GM19240 (cell line): ENCODE measurements around the gene KRTAP9-1.
"Not testable (repeated sequence)": the region's sequence is repeated elsewhere in the genome, so short reads cannot be mapped to it uniquely, and the experiment has no call there.

Experiments
- DNase-seq: peaks from one replicate; pipeline ENCODE4 v3.0.0; 2011; ENCODE audit warnings: low spot score; ENCODE audit not compliant: insufficient read length

The KRTAP9-1 gene, protein sequence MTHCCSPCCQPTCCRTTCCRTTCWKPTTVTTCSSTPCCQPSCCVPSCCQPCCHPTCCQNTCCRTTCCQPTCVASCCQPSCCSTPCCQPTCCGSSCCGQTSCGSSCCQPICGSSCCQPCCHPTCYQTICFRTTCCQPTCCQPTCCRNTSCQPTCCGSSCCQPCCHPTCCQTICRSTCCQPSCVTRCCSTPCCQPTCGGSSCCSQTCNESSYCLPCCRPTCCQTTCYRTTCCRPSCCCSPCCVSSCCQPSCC

DNA sequence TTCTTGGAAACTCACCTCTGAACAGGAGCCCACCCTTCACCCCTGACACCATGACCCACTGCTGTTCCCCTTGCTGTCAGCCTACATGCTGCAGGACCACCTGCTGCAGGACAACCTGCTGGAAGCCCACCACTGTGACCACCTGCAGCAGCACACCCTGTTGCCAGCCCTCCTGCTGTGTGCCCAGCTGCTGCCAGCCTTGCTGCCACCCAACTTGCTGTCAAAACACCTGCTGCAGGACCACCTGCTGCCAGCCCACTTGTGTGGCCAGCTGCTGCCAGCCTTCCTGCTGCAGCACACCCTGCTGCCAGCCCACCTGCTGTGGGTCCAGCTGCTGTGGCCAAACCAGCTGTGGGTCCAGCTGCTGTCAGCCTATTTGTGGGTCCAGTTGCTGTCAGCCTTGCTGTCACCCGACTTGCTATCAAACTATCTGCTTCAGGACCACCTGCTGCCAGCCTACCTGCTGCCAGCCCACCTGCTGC, at the start of gene KRTAP9-1:
KRTAP9-1 (plus strand) TSS at position 51 of the 482 bp plus-strand sequence; CDS start at position 51, 0 bp downstream.
- DNase-seq, result not testable (repeated sequence)

DNA sequence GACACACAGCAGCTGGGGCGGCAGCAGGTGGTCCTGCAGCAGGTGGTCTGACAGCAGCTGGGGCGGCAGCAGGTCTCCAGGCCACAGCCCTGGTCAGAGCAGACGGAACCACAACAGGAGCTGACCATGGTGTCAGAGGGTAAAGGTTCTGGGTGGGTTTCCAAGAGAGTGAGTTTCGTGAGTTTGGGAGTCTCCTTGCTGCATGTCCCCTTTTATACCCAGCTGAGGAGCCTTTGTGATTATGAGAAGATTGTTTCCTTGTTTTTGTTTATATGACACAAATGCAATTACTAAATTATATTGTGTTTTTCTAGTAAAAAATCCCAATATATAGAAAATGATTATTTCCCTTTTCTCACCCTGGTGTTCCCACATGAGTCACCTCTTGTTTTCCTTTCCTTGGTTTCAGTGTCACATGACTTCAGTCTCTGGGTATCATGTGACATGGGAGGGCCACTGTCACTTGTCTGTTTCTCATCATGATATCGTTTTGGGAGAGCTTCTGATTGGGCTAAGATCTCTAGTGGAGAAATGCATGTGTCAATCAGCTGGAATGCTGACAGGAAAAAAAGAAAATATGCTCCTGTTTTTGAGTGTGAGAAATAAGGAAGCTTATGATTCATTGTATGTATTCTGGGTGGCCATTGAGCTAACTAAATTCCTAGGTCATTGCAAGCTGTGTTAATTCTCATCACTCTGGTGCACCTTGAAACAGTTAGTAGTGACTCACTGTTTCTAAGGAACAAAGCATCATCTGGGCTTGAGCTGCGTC, 49.1 kb upstream of the KRTAP9-1 start, which contains the start of gene KRTAP4-6:
KRTAP4-6 (minus strand) TSS at position 185 of the 772 bp plus-strand sequence; CDS start at position 128, 57 bp downstream.
- no peak for DNase-seq

DNA sequence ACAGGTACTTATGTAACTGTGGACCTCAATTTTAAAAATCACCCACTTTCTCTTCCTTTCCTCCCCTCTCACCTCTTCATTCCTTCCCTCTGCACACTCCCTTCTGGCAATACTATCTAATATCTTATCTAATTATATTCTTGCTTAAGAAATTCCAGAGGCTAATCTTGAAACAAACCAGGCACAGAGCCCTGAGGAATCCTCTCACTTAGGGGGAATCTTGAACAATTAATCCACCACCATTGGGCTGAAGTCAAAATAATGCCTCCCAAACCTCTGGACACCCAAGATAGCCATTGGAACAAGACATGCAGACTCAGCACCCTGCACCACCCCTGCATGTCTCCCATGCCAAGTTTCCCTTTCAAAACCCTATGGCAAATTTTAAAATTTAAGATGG, 48.3 kb upstream of the KRTAP9-1 start:
- no peak for DNase-seq

DNA sequence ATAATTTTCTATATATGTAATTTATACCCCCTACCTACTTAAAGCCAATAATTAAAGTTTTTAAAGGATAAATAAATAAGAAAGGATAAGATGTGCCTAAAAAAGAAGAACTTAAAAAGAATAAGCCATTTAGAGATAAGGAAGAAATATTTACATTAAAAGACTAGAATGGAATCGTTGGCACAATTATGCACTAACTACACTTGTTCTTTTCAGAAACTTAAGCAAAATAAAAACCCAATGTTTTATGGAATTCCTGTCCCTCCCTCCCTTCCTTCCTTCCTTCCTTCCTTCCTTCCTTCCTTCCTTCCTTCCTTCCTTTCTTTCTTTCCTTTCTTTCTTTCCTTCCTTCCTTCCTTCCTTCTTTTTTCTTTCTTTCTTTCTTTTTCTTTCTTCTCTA, 44.8 kb upstream of the KRTAP9-1 start:
- DNase-seq, result no peak

DNA sequence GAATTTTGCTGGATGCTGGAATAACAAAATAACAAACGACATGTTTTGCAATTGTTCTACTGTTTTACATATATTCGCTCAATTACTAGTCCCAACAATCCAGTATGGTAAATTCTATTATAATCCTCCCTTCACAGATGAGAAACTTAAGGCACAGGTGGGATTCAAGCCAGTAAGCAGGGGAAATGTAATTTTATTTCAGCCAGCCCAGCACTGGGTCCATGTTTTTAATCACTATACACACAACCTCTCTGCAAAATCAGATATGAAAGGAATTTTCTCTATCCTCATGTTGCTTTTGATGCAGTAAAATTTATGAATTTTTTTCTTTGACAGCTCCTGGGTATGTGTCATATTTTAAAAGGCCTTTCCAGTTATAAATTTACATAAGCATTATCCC, 44.4 kb upstream of the KRTAP9-1 start:
- DNase-seq, result no peak

DNA sequence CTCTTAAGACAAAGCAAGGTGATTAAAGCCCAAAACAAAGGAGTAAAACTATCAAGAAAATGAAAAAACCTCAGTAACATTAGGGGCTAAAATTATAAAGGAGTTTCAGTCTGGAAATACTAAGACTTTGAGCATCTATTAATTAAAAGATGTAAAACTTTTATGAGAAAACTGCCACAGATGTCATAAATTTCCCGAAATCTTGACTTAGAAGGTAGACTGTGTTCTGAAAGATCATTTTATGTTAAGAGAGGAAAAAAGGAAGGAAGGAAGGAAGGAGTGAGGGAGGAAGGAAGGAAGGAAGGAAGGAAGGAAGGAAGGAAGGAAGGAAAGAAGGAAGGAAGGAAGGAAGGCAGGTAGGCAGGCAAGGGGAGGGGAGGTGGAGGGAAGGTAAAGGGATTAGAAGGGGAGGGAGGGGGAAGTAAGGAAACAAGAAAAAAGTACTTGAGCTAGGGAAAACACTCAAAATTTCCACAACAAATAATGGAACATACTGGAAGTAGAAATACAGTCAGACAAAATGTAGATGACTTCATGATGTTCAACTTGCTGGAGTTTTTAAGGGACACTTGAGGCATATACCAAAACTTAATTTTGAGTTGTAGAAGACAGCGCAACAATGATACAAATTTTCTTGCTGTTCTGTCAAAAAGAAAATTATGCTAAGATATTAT, 42.0 kb upstream of the KRTAP9-1 start:
- DNase-seq, result no peak

DNA sequence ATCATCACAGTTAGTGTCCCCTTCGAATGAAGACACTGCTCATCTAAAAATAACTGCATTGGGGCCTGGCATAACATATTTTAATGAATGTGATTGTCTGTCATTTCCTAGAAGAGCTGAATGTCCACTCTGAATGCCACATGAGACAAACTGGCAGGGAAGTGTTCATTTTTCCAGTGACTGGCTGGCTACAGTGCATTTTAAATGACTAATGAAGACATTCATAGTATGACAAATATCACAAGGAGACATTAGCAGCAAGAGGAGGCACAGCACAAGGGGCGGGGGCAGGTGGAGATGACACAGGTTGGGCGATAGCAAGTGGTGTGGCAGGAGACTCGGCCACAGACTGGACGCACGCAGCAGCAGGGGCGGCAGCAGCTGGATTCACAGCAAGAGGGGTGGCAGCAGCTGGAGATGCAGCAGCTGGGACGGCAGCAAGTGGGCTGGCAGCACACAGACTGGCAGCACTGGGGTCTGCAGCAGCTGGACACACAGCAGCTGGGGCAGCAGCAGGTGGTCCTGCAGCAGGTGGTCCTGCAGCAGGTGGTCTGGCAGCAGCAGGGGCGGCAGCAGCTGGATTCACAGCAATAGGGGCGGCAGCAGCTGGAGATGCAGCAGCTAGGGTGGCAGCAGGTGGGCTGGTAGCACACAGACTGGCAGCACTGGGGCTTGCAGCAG, 40.6 kb upstream of the KRTAP9-1 start:
- DNase-seq, result not testable (repeated sequence)

DNA sequence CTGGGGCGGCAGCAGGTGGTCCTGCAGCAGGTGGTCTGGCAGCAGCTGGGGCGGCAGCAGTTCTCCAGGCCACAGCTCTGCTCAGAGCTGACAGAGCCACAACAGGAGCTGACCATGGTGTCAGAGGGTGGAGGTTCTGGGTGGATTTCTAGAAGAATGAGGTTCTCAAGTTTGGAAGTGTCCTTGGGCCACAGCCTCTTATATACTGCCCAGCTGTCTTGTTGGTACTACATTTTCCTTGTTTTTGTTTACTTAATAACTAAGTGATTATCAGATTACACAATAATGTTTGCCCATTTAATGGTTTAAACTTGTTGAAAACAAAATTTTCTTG, 40.1 kb upstream of the KRTAP9-1 start, which contains the start of gene KRTAP4-5:
KRTAP4-5 (minus strand) TSS at position 174 of the 334 bp plus-strand sequence; CDS start at position 116, 58 bp downstream.
- no peak for DNase-seq

DNA sequence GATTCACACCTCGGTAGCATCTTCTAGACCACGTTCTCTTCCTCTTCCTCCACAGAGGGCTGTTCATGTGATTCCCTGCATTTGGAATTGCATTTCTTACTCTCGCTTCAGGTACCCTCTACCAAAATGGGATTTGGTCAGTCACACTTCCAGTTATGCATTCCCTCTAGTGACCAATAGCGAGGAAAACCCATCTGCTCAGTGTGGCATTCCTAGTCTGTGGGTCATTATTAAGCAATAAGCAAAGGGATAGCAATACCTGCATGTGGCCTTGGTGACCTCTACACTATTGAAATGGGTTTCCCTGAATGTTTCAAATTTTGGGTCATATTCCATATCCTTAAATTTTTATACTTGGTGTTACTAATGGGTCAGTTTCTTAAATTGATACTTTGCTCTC, 39.7 kb upstream of the KRTAP9-1 start:
- no peak for DNase-seq

DNA sequence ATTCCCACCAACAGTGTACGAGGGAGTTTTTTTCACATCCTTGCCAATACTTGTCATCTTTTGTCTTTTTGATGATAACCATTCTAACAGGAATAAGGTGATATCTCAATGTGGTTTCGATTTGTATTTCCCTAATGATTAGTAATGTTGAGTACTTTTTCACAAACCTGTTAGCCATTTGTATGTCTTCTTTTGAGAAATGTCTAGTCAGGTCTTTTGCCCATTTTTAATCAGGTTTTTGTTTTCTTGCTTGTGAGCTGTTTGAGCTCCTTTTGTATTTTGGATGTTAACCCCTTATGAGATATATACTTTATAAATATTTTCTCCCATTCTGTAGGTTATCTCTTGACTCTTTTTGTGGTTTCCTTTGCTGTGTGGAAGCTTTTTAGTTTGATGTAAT, 38.2 kb upstream of the KRTAP9-1 start:
- no peak for DNase-seq

DNA sequence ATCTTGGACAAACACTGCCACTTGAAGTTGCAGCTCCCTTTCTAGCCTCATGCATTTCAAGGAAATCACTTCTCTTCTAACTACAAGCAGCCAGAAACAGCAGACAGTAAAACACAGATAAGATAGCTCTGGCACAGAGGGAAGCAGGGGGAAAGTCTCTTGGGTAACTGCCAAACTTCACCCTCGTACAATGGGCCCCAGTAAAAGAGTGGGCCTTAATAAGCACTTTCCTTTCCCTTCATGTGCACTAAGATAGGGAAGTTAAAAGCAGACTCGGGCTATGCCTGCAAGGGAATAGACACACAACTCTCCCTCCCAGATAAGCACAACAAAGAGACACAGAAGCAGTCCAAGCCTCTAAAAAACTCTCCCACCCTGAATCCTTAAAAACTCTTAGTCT, 35.8 kb upstream of the KRTAP9-1 start:
- DNase-seq, result no peak

DNA sequence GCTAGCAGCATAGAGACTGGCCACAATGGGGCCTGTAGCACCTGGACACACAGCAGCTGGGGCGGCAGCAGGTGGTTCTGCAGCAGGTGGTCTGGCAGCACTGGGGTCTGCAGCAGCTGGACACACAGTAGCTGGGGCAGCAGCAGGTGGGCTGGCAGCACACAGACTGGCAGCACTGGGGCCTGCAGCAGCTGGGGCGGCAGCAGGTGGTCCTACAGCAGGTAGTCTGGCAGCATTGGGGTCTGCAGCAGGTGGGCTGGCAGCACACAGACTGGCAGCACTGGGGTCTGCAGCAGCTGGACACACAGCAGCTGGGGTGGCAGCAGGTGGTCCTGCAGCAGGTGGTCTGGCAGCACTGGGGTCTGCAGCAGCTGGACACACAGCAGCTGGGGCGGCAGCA, 29.5 kb upstream of the KRTAP9-1 start:
- not testable (repeated sequence) for DNase-seq

DNA sequence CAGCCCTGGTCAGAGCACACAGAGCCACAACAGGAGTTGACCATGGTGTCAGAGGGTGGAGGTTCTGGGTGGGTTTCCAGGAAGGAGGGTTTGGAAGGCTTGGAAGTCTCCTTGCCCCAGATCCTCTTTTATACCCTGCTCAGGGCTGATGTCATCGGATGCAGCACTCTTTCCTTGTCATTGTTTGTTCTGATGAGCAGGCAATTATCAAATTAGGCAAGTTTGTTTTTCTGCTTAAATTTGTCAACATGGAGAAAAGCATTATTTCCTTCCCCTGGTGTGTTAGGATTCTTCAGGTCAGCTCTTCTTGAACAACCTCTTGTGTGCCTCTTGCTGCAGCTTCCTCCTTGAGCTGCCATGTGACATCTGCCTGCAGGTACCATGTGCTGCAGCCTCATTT, 29.0 kb upstream of the KRTAP9-1 start, which contains the start of gene KRTAP4-4:
KRTAP4-4 (minus strand) TSS at position 101 of the 400 bp plus-strand sequence; CDS start at position 44, 57 bp downstream.
- DNase-seq, result no peak

DNA sequence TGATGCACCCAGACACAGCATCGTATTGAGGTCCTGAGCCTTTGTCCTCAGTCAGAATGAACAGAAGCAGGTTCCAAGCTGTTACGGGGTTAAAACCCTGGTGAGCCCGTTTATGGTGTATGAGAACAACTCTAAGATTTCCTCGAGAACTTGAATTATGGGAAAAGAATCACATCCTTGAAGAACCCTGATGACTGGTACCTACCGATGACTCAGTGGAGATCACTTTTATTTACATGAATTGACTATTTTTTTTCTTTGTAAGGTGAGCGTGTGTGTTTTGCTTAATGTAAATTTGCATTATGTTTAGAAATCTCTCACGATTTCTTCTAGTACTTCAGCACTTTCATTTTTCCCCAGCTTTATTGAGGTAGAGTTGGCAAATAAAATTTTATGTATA, 25.9 kb upstream of the KRTAP9-1 start:
- DNase-seq, result no peak

DNA sequence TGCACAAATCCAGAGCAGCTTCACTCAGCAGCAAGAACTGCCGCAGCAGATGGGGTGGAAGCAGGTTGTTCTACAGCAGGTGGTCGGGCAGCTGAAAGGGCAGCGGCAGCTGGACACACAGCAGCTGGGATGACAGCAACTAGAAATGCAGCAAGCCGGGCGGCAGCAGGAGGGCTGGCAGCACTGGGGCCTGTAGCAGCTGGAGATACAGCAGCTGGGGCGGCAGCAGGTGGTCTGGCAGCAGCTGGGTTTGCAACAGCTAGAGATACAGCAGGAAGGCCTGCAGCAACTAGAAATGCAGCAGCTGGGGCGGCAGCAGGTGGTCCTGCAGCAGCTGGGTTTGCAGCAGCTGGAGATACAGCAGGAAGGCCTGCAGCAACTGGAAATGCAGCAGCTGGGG, 22.1 kb upstream of the KRTAP9-1 start:
- no peak for DNase-seq

DNA sequence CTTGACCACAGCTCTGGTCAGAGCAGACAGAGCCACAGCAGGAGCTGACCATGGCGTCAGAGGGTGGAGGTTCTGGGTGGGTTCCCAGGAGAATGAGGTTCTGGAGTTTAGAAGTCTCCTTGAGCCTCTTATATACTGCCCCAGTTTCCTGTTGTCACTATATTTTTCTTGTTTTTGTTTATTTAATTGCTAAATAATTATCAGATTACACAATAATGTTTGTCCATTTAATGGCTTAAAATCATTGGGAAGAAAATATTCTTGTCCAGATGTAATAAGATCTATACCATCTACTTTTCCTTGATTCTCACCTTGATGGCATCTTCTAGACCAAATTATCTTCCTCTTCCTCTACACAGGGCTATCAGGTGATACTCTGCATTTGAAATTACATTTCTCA, 21.6 kb upstream of the KRTAP9-1 start, which contains the start of gene KRTAP4-3:
KRTAP4-3 (minus strand) TSS at position 101 of the 400 bp plus-strand sequence; CDS start at position 52, 49 bp downstream.
- DNase-seq, result no peak

DNA sequence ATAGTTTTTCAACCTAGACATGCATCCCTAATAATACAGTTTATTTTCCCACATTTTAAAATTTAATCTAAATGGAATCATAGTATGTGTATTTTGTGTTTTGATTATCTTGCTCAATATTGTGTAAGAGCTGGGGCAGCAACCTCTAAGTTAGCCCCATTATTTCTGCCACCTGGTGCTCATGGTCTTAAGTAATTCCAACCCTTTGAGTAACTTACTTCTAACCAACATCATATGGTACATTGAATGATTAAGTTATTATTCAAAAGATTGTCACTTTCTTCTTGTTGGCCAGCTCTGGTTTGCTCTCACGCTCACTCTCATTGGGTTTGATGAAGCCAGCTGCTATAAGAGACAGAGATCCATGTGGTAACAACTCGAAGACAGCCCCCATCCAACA, 17.8 kb upstream of the KRTAP9-1 start:
- DNase-seq, result no peak

DNA sequence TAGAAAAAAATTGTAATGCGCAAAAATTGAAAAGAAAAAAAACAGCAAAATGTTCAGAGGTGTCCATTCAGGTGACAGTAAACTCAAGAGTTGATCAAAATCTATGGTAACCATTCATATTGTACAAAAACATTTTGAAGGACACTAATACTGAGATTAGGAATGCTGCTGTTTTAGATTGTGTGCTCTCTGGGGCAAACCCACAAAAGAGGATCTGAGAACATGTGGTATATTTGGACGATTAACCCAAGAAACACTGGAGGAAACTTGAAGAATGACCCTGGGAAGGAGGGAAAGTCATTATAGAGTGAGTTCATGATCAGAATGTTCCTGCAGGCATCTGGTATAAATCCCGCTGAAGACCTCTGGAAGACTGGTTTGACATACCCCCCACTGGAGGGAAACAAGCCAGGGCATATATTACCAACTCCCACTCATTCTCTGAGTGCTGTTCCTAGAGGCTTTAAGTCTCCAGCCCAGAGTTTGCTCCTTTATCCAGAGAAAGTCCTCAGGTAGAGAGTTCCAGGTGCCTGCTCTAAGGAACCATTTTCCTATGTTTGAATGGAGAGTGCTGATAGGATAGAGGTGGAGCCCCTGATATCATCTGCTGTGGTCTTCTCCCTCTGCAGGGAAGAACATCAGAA, 12.8 kb upstream of the KRTAP9-1 start:
- DNase-seq, result no peak

DNA sequence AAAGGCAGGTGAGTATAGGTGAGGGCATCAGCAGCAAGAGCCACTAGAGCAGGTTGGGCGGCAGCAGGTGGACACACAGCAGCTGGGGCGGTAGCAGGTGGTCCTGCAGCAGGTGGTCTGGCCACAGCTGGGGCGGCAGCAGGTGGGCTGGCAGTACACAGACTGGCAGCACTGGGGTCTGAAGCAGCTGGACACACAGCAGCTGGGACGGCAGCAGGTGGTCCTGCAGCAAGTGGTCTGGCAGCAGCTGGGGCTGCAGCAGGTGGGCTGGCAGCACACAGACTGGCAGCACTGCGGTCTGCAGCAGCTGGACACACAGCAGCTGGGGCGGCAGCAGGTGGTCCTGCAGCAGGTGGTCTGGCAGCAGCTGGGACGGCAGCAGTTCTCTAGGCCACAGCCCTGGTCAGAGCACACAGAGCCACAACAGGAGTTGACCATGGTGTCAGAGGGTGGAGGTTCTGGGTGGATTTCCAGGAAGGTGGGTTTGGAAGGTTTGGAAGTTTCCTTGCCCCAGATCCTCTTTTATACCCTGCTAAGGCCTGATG, 11.9 kb upstream of the KRTAP9-1 start, which contains the start of gene KRTAP4-2:
KRTAP4-2 (minus strand) TSS at position 495 of the 545 bp plus-strand sequence; CDS start at position 438, 57 bp downstream.
- no peak for DNase-seq

DNA sequence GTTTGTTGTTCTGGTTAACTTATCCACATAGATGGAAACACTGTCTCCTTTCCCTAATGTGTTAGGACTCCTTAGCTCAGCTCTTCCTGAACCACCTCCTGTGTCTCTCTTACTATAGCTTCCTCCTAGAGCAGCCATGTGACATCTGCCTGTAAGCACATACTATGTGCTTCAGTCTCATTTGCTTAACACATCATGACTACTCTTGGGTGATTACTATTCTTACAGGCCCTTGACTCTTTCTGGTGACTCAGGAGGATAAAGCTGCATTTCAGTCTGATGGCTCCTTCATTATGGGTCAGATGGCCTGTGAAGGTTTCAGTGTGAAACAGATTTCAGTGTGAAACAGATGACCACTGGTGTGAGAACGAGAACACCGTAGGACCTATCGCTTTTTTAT, 11.3 kb upstream of the KRTAP9-1 start:
- no peak for DNase-seq
